ENCODE results near the gene GTF2IRD1. TPM values are rescaled to one million over a fixed set of nuclear protein-coding genes. Genes with fewer than 3 reads are reported as not detected.

Gene GTF2IRD1
- total RNA-seq, 1 experiment from 2014 or later: 42.9 TPM

- no peak for TF ChIP-seq ATF6 (CRISPR knock-in tag; IDR thresholded peaks at IDR 0.05)
- TF ChIP-seq ELF4 (CRISPR knock-in tag; IDR thresholded peaks at IDR 0.05; ENCODE audit: low read depth): no peak
- no peak for TF ChIP-seq AR (CRISPR knock-in tag; IDR thresholded peaks at IDR 0.05)
- TF ChIP-seq GRHL2 (CRISPR knock-in tag; IDR thresholded peaks at IDR 0.05; ENCODE audit: insufficient replicate concordance, severe bottlenecking): no peak
- no peak for TF ChIP-seq NR1H2 (CRISPR knock-in tag; IDR thresholded peaks at IDR 0.05)
- TF ChIP-seq GABPB1 (CRISPR knock-in tag; IDR thresholded peaks at IDR 0.05): no peak
- TF ChIP-seq ZNF532 (CRISPR knock-in tag; IDR thresholded peaks at IDR 0.05; ENCODE audit: borderline replicate concordance): no peak
Observed at GRCh38 chr7:74590813-74591212, 137.1 kb downstream of the GTF2IRD1 start (continued).

GRCh38 chr7:74598558-74598957 lies 144.9 kb downstream of the GTF2IRD1 start:
- DNase-seq (ENCODE audit: low spot score): no peak
- ChIA-PET POLR2A (no interaction called here), CTCF (no interaction called here)
- Mint-ChIP-seq H3K27me3 (ENCODE audit: low read depth) (no peaks in the 10 kb centered on the region), H3K27ac (no peak overlapping the region), H3K36me3 (peaks cover 26% of the 10 kb centered on the region), H3K9me3 (no peaks in the 10 kb centered on the region), H3K4me3 (no peak overlapping the region), H3K4me1 (no peaks in the 10 kb centered on the region)
- no peak for ATAC-seq
- TF ChIP-seq ZNF317 (CRISPR knock-in tag; IDR thresholded peaks at IDR 0.05; ENCODE audit: borderline replicate concordance, low read depth) (no peak), ZSCAN18 (CRISPR knock-in tag; IDR thresholded peaks at IDR 0.05) (no peak), ARID4B (CRISPR knock-in tag; IDR thresholded peaks at IDR 0.05; ENCODE audit: borderline replicate concordance) (no peak), ZNF121 (CRISPR knock-in tag; IDR thresholded peaks at IDR 0.05) (no peak), EMX1 (CRISPR knock-in tag; IDR thresholded peaks at IDR 0.05) (no peak), ESRRA (CRISPR knock-in tag; IDR thresholded peaks at IDR 0.05; ENCODE audit: borderline replicate concordance) (no peak), ZNF423 (CRISPR knock-in tag; IDR thresholded peaks at IDR 0.05) (no peak), TP53 (CRISPR knock-in tag; IDR thresholded peaks at IDR 0.05) (no peak), FOXP1 (CRISPR knock-in tag; IDR thresholded peaks at IDR 0.05; ENCODE audit: borderline replicate concordance) (no peak), ZMAT4 (CRISPR knock-in tag; IDR thresholded peaks at IDR 0.05) (no peak), SOX15 (CRISPR knock-in tag; IDR thresholded peaks at IDR 0.05) (no peak), E2F1 (CRISPR knock-in tag; IDR thresholded peaks at IDR 0.05) (no peak), ETV6 (CRISPR knock-in tag; IDR thresholded peaks at IDR 0.05) (no peak)
